GM19395 (cell line): ENCODE data around the gene CDC42SE1.
A peak's percentile ranks its signal among the peaks of the same experiment; 100 is the strongest.

Source experiments
- ATAC-seq: cut with Tn5 transposase; IDR thresholded peaks from one replicate; pipeline ENCODE4 v1.9.1; 2021; ENCODE audit warnings: mild to moderate bottlenecking, moderate library complexity; ENCODE audit not compliant: unreplicated experiment

CDC42SE1 gene

GRCh38 chr1:151009674-151010345, 49.6 kb downstream of the CDC42SE1 start:
- ATAC-seq = no peak

DNA sequence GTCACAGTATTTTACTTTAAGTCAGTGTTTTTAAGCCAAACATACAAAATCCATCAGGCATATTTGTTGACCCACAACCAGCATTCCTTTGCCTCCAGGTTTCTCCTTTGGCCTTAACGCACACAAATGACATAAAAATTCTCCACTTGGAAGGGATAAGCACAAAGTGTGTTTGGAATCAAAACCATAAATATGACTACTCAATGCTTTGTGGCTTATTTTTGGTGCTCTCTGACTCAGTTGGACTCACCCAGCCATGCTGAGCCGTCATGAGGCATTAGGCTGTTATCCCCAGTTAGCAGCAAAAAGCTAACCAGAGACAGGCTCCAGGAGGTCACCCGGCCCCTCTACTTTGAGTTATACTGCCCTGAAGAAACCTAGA, 50.2 kb downstream of the CDC42SE1 start:
- ATAC-seq = no peak

GRCh38 chr1:151008244-151009205, 50.9 kb downstream of the CDC42SE1 start, which contains the start of gene PRUNE1:
TSS of gene PRUNE1 (plus strand) at chr1:151008449. CDS start at chr1:151008633, 184 bp downstream.
- peak; percentile 66 for ATAC-seq

GRCh38 chr1:151007853-151008243, 51.6 kb downstream of the CDC42SE1 start:
- ATAC-seq = no peak

- ATAC-seq = no peak
Observed at GRCh38 chr1:151006327-151007052, 52.9 kb downstream of the CDC42SE1 start, which contains the start of gene MINDY1. TSS of gene MINDY1 (minus strand) at chr1:151006902. CDS start at chr1:151002617, 4,285 bp downstream.

GRCh38 chr1:151005729-151006319, 53.6 kb downstream of the CDC42SE1 start:
- ATAC-seq = no peak

DNA sequence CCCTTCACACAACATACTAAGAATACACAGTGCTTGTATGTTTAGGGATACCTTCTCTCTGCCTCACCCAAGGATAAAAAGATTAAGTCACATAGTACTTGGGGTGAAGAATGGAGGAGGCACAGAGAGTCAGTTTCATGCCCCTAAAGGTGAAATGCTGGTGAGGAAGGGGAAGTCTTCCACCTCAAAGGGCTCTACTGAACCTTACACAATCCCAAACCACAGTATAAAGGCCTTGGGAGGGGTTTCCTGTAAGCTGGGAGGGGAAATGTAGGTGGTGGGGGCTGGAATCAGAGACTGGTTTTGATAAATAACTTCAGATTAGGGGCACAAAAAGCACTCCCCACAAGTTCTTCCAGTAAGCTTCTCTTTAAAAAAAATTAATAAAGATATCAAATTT, 56.2 kb downstream of the CDC42SE1 start:
- ATAC-seq = no peak

GRCh38 chr1:151002611-151003010, 56.8 kb downstream of the CDC42SE1 start:
- no peak for ATAC-seq

- no peak for ATAC-seq
Observed at GRCh38 chr1:151002051-151002450, 57.4 kb downstream of the CDC42SE1 start.

- no peak for ATAC-seq
Observed at GRCh38 chr1:151001602-151002001, 57.8 kb downstream of the CDC42SE1 start.
